Mammary microvascular endothelial cell (primary cell): ENCODE measurements around the gene KRTAP11-1. TPM values are rescaled to one million over a fixed set of nuclear protein-coding genes. Genes with fewer than 3 reads are reported as not detected.

Experiments used
- total RNA-seq: library from RNA; depleted of rRNA; stranded (reverse); fragments of >200 nt; gene quantifications from 2 replicates; pipeline ENCODE4 v1.2.3, GENCODE V29; 2015

Gene KRTAP11-1, protein sequence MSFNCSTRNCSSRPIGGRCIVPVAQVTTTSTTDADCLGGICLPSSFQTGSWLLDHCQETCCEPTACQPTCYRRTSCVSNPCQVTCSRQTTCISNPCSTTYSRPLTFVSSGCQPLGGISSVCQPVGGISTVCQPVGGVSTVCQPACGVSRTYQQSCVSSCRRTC
- not detected in 2 replicates for total RNA-seq

GRCh38 chr21:30881480-30881879, at the start of gene KRTAP11-1:
Gene KRTAP11-1, minus strand, starts transcription at chr21:30881580. Its CDS starts 56 bp downstream, at chr21:30881524.

Other genes starting within 250 kb of the KRTAP11-1 start
- not detected in 2 replicates for gene KRTAP20-2, start 246.4 kb downstream of the KRTAP11-1 start, total RNA-seq
- gene KRTAP20-3, start 238.7 kb downstream of the KRTAP11-1 start, total RNA-seq: not detected in 2 replicates
- not detected in 2 replicates for gene KRTAP21-3, start 162.8 kb downstream of the KRTAP11-1 start, total RNA-seq
- not detected in 2 replicates for gene KRTAP21-2, start 134.3 kb downstream of the KRTAP11-1 start, total RNA-seq
- gene KRTAP21-1, start 126.2 kb downstream of the KRTAP11-1 start, total RNA-seq: not detected in 2 replicates
- gene KRTAP8-1, start 68.3 kb downstream of the KRTAP11-1 start, total RNA-seq: not detected in 2 replicates
- gene KRTAP7-1, start 51.8 kb downstream of the KRTAP11-1 start, total RNA-seq: not detected in 2 replicates
- not detected in 2 replicates for gene KRTAP19-8, start 156.9 kb upstream of the KRTAP11-1 start, total RNA-seq